KMS-11 (cell line): ENCODE results near the gene CDK7.

Experiments used
- H2AFZ ChIP-seq: fragments of 200-600 bp; sonication (generic); 2 replicates; pipeline ENCODE4 v1.6.1; 2016; ENCODE audit warnings: antibody characterized with exemption, mixed run types, low read depth
- H3K27ac ChIP-seq: fragments of 200-600 bp; sonication (generic); 2 replicates; pipeline ENCODE4 v1.6.1; 2016; ENCODE audit warnings: mild to moderate bottlenecking, mixed run types
- H3K27me3 ChIP-seq: fragments of 200-600 bp; sonication (generic); 2 replicates; pipeline ENCODE4 v1.6.1; 2017; ENCODE audit warnings: mild to moderate bottlenecking, low read depth, mixed run types, moderate library complexity; ENCODE audit not compliant: insufficient read depth
- H3K36me3 ChIP-seq: fragments of 200-600 bp; sonication (generic); 2 replicates; pipeline ENCODE4 v1.6.1; 2017; ENCODE audit warnings: mild to moderate bottlenecking, mixed run types; ENCODE audit not compliant: insufficient read depth
- H3K4me1 ChIP-seq: fragments of 200-600 bp; sonication (generic); 2 replicates; pipeline ENCODE4 v1.6.1; 2016; ENCODE audit warnings: mild to moderate bottlenecking, low read depth, mixed run types; ENCODE audit not compliant: poor library complexity, severe bottlenecking
- H3K4me2 ChIP-seq: fragments of 200-600 bp; sonication (generic); 2 replicates; pipeline ENCODE4 v1.7.0; 2016; ENCODE audit warnings: mild to moderate bottlenecking, mixed run types
- H3K4me3 ChIP-seq: fragments of 200-600 bp; sonication (generic); IDR thresholded peaks from 2 replicates; pipeline ENCODE4 v1.6.1; 2017; ENCODE audit warnings: low read depth, low read length, mixed read lengths; ENCODE audit not compliant: insufficient read depth
- H3K79me2 ChIP-seq: fragments of 200-600 bp; sonication (generic); 2 replicates; pipeline ENCODE4 v1.6.1; 2016; ENCODE audit warnings: low read depth, mixed run types; ENCODE audit not compliant: insufficient read depth
- H3K9ac ChIP-seq: fragments of 200-600 bp; sonication (generic); 2 replicates; pipeline ENCODE4 v1.6.1; 2016; ENCODE audit warnings: mild to moderate bottlenecking, mixed run types
- H4K20me1 ChIP-seq: fragments of 200-600 bp; sonication (generic); 2 replicates; pipeline ENCODE4 v1.6.1; 2016; ENCODE audit warnings: mild to moderate bottlenecking, mixed run types; ENCODE audit not compliant: insufficient read depth
- CTCF ChIP-seq: fragments of 200-600 bp; sonication (generic); conservative IDR thresholded peaks from 2 replicates; pipeline ENCODE4 v1.6.1; 2017; ENCODE audit warnings: low read depth, mild to moderate bottlenecking, antibody characterized with exemption, low read length, moderate library complexity, mixed read lengths

The CDK7 gene

DNA sequence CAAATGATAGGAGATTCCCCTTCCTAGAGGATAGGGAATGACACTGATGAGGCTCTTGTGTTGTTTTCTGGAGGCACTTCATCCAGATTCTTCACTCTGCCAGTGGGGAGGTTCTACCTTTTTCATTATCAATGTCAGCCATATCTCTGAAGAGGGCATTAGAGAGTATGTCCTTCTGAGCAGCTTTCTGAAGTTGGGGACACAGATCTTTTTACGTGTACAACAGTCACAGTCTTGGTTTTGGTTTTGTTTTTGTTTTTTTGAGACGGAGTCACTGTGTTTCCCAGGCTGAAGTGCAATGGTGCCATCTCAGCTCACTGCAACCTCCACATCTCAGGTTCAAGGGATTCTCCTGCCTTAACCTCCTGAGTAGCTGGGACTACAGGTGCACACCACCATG, 22.7 kb upstream of the CDK7 start:
- no peaks in the 10 kb centered on the region for H3K36me3 ChIP-seq
- H2AFZ ChIP-seq, result no peak overlapping the region
- H3K4me1 ChIP-seq, result peaks cover 8% of the 10 kb centered on the region
- H4K20me1 ChIP-seq, result no peaks in the 10 kb centered on the region
- H3K27me3 ChIP-seq, result no peaks in the 10 kb centered on the region
- H3K27ac ChIP-seq, result no peak overlapping the region
- no peaks in the 10 kb centered on the region for H3K79me2 ChIP-seq
- no peak overlapping the region for H3K4me3 ChIP-seq
- TF ChIP-seq CTCF, result no peak
- H3K9ac ChIP-seq, result no peak overlapping the region
- H3K4me2 ChIP-seq, result no peak overlapping the region

DNA sequence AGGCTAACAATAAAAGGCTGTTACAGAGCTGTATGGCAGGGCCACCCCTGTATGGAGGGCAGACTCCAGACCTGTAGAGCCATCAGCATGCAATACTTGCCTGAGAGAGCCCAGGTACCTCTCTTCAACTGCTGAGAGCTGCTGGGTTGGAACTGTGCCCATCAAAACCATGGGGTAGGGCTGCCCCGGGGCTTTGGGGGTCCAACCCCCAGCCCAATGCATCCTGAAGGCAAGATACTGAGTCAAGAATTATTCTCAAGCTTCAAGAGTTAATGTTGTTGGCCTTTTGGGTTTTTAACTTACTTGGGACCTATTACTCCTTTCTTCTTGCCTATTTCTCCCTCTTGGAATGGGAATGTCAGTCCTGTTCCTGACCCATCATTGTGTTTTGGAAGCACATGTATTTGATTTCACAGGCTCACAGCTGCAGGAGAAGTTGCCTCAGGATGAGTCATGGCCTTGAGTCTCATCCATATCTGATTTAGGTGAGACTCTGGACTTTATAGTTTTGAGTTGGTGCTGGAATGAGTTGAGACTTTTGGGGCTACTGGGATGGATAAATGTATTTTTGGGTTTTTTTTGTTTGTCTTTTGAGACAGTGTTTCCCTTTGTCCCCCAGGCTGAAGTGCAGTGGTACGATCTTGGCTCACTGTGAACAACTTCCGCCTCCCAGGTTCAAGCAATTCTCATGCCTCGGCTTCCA, 21.0 kb upstream of the CDK7 start:
- Histone ChIP-seq H3K36me3 (no peaks in the 10 kb centered on the region), H3K27me3 (no peaks in the 10 kb centered on the region), H3K27ac (no peak overlapping the region), H2AFZ (no peak overlapping the region), H3K79me2 (peaks cover 3% of the 10 kb centered on the region; the same call in 1 of the 2 replicates), H4K20me1 (no peaks in the 10 kb centered on the region), H3K9ac (no peak overlapping the region), H3K4me1 (peaks cover 13% of the 10 kb centered on the region), H3K4me3 (no peak overlapping the region), H3K4me2 (no peak overlapping the region)
- TF ChIP-seq CTCF, result no peak

- H3K27me3 ChIP-seq, result no peaks in the 10 kb centered on the region
- no peak overlapping the region for H3K4me3 ChIP-seq
- H3K4me1 ChIP-seq, result peaks cover 17% of the 10 kb centered on the region
- H3K27ac ChIP-seq, result no peak overlapping the region
- H4K20me1 ChIP-seq, result no peaks in the 10 kb centered on the region
- H3K4me2 ChIP-seq, result peak overlapping the region; percentile 84
- H3K36me3 ChIP-seq, result no peaks in the 10 kb centered on the region
- TF ChIP-seq CTCF, result no peak
- peak overlapping the region; percentile 77 for H2AFZ ChIP-seq
- peaks cover 11% of the 10 kb centered on the region; the same call in 1 of the 2 replicates for H3K79me2 ChIP-seq
- peak overlapping the region; percentile 55; the same call in 1 of the 2 replicates for H3K9ac ChIP-seq
Observed at GRCh38 chr5:69217151-69217511, 17.6 kb upstream of the CDK7 start.

DNA sequence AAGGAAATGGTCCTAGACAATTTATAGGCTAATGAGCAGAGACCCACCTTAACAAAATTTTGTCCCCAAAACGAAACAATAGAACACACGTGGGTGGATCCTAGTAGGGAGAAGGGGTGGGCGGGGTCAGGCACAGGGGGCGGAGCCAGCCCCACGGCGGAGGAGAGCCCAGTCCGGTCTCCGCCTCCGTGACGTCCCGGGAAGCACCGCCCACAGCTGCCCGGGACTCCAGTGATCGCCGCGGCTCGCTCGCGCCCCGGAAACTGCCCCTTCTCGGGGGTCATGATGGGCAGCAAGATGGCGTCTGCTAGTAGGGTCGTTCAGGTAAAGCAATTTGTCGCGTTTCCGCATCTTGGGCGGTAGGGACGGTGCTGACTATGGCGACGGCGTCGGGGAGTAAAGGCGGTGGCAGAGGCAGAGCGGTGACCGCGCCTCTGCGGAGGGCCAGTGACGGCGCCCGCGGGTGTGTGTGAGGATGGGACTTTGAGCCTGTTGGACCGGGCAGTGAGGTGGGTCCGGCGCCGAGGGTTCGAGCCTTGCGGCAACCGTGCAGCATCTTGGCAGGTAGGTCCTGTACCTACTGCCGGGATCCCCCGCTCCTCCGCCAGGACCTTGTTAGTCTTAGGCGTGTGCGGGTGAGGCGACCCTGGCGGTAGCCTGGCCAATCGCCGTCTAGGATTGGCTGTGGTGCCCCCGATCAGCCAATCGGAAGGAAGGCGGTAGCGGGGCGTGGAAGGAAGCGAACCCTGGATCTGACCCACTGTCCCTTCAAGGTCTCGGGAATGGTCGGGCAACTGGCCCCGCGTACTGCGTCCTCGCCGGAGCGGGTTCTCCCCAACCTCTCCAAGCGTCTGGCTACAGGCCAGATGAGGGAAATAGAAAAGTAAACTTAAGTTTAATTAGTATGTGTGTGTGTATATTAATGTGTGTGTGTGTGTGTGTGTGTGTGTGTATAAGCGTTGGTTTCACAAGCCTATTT, 16.8 kb upstream of the CDK7 start:
- H2AFZ ChIP-seq, result peak overlapping the region; percentile 77

More for the DNA sequence above, 16.8 kb upstream of the CDK7 start:
- Histone ChIP-seq H3K9ac (peak overlapping the region; percentile 55; the same call in 1 of the 2 replicates), H3K4me3 (peak overlapping the region; percentile 63), H3K36me3 (no peaks in the 10 kb centered on the region), H3K79me2 (peaks cover 11% of the 10 kb centered on the region; the same call in 1 of the 2 replicates), H3K4me1 (peaks cover 17% of the 10 kb centered on the region), H3K27me3 (no peaks in the 10 kb centered on the region), H3K27ac (peak overlapping the region; percentile 48), H4K20me1 (no peaks in the 10 kb centered on the region), H3K4me2 (peak overlapping the region; percentile 84)
- peak; percentile 60 for TF ChIP-seq CTCF
